Measurements from ENCODE around the gene KREMEN1. TPM values are rescaled to one million over a fixed set of nuclear protein-coding genes. Genes with fewer than 3 reads are reported as not detected.

The KREMEN1 gene
- total and polyA plus RNA-seq, 2 experiments from 2014 or later: 1.8 to 3.8 TPM

GRCh38 chr22:29139965-29140782, 67.3 kb downstream of the KREMEN1 start:
- no peak for DNase-seq (ENCODE audit: low spot score)
- H3K36me3 Mint-ChIP-seq (ENCODE audit: low read depth): 0 out of 3 replicates have a peak, but pooled peaks cover 3% of the 10 kb centered on the region
- H3K27me3 ChIP-seq (ENCODE audit: insufficient read depth): no peaks in the 10 kb centered on the region
- 0 out of 2 replicates have a peak, but pooled peaks cover 4% of the 10 kb centered on the region for H3F3A ChIP-seq (replicated peaks; ENCODE audit: low read depth)
- H2AFZ ChIP-seq: no peak overlapping the region
- no peaks in the 10 kb centered on the region for H3K79me2 ChIP-seq (replicated peaks; ENCODE audit: insufficient read depth)
- H3K4me1 Mint-ChIP-seq: peaks cover 22% of the 10 kb centered on the region
- H3K36me3 ChIP-seq (ENCODE audit: insufficient read depth): peaks cover 3% of the 10 kb centered on the region; the same call in 1 of the 2 replicates
- no peaks in the 10 kb centered on the region for H3K9me2 ChIP-seq (ENCODE audit: insufficient read depth)
- TF ChIP-seq POLR2AphosphoS5 (IDR thresholded peaks at IDR 0.05; ENCODE audit: low read depth) (no peak), CREB1 (CRISPR knock-in tag; IDR thresholded peaks at IDR 0.05; ENCODE audit: low read depth) (no peak), EZH2phosphoT487 (IDR thresholded peaks at IDR 0.05; ENCODE audit: unreplicated experiment) (no peak), ZNF331 (CRISPR knock-in tag; IDR thresholded peaks at IDR 0.05; ENCODE audit: low read depth) (no peak), CTCF (conservative IDR thresholded peaks at IDR 0.05; ENCODE audit: low read depth in 2 of 2) (no peak), JUNB (IDR thresholded peaks at IDR 0.05; ENCODE audit: unreplicated experiment) (no peak), EZH2 (IDR thresholded peaks at IDR 0.05; ENCODE audit: low read depth, unreplicated experiment) (no peak), STAT1 (IDR thresholded peaks at IDR 0.05; ENCODE audit: unreplicated experiment) (no peak), ZNF114 (CRISPR knock-in tag; IDR thresholded peaks at IDR 0.05) (no peak), REST (IDR thresholded peaks at IDR 0.05; ENCODE audit: unreplicated experiment) (no peak), NANOG (IDR thresholded peaks at IDR 0.05; ENCODE audit: borderline replicate concordance) (no peak), ZNF462 (CRISPR knock-in tag; IDR thresholded peaks at IDR 0.05) (no peak)
- H3K4me3 Mint-ChIP-seq: no peak overlapping the region
- H4K20me1 ChIP-seq (replicated peaks; ENCODE audit: insufficient read depth): no peaks in the 10 kb centered on the region
- peaks cover 26% of the 10 kb centered on the region for H3K4me1 ChIP-seq (ENCODE audit: insufficient read depth)
- peaks cover 4% of the 10 kb centered on the region for H3K27me3 Mint-ChIP-seq (ENCODE audit: insufficient read depth, low read depth, poor library complexity)
- H3K27ac Mint-ChIP-seq: no peak overlapping the region
- H3K4me2 ChIP-seq: no peak overlapping the region
- peak; percentile 27 for ATAC-seq
- no peak overlapping the region for H3K27ac ChIP-seq (ENCODE audit: low read depth)
- no peaks in the 10 kb centered on the region for H3K9me3 Mint-ChIP-seq
- no peak overlapping the region for H3K4me3 ChIP-seq
